Gastroesophageal sphincter (tissue), 3 donors: ENCODE measurements around the gene EPHB1.

Experiments used
- CTCF ChIP-seq, 4 experiments: fragments of 200-600 bp in 2 of 4; fragments of 450-650 bp in 2 of 4; sonication (generic) in 1 of 4; IDR thresholded peaks; one replicate each; pipeline ENCODE4 v1.5.1; 2017 to 2019; ENCODE audit warnings: antibody characterized with exemption in 4 of 4, mild to moderate bottlenecking in 2 of 4, moderate library complexity in 2 of 4
- POLR2A ChIP-seq, 2 donors: fragments of 450-650 bp; IDR thresholded peaks; one replicate each; pipeline ENCODE4 v1.6.1; 2017; ENCODE audit warnings: antibody characterized with exemption in 2 of 2, mild to moderate bottlenecking in 2 of 2, moderate library complexity in 1 of 2
- POLR2AphosphoS5 ChIP-seq: sonication (generic); formaldehyde crosslinking; IDR thresholded peaks from one replicate; pipeline ENCODE4 v1.6.1; 2017; ENCODE audit warnings: antibody characterized with exemption

GRCh38 chr3:134887536-134887935, 92.5 kb downstream of the EPHB1 start:
- TF ChIP-seq CTCF (IDR thresholded peaks at IDR 0.05) (no peak), POLR2AphosphoS5 (no peak), POLR2A (IDR thresholded peaks at IDR 0.05) (no peak)
